ENCODE data around the gene PAH.
A peak's percentile ranks its signal among the peaks of the same experiment; 100 is the strongest.
"Not testable (repeated sequence)": the region's sequence is repeated elsewhere in the genome, so short reads cannot be mapped to it uniquely, and the experiment has no call there.

PAH gene

DNA sequence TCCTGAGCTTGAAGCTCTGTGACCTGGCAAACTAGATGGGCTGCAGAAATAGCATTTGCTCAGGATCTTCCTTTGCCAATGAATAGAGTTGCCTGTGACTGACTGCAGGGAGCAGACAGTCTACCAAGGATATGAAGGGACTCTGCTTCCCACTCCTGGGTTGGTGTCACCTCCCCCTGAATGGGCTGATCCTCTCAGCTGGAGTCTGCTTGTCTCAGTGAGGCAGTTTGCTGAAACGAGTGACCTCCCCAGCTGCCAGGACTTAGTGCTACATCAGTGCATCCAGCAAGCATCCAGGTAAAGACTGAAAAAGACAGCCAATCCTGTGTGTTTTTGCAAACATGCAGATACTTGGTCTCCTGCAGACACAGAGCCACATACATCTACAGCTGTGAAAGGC lies 28.5 kb downstream of the PAH start:
- DNase-seq, result no peak

DNA sequence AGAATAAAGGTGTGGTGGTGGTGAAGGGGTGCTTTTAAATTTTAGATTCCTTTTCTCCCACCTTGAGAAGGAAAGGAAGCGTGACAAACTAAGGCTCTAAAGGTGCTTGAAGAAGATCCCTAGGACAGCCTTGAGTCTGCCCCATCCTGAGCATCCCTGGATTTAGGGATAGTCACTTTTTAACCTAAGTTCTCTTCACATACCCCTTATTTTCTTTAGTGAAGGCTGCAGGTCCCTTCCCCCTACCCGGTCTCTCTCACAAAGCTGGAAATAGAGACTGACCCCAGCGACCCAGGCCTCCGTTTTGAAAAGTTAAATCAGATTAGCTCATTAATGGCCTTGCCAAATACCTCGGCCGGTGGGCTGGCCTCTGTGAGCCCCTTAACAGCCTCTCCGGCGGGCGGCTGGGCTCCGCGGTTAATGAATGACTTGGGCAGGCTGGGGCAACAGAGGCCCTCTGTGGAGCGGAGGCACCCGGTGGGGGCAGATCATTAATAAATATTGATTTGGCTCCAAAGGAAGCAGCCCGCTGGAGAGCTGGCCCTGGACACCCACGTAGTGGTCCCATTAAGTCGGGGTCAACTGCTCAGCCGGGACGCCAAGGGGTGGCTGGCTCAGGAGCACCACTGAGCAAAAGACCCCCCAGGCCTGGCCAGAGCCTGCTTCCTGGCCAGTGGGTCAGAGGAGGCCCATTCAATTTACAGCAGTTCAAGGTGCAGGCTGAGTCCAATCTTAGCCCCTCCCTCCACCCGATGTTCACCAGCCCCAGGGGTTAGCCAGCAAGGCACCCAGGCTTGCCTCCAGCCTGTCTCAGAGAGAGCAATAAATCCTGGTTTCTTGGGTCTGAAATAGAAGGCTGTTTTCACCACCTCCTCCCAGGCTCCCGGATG lies 31.8 kb downstream of the PAH start:
- DNase-seq, result no peak

DNA sequence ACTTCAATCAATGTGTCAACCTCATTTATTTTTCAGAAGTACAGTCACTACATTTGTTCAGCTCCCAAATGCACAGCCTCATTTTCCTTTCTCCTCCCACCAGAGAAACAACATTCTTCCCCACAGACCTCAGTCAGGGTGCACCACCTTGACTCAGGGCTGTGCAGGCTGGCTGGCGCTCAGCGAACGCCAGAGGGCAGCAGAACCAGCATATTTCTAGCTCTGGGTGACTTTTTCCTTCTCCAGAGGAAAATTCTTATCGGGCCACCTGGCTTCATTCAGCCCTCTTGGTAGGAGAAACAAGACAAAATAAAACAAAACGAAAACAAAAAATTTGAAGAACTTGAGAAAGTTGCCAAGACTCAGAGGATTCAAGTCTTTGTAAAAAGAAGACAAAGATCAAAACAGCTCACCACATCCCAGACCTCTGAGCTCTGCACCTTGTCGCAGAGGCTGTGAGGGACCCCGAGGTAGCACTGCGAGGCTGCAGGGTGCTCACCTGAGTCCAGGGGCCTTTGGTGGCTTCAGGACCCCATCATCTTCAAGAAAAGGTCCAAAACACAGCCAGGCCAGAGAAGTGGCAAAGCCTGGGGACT lies 33.7 kb downstream of the PAH start:
- DNase-seq, result peak; percentile 29

DNA sequence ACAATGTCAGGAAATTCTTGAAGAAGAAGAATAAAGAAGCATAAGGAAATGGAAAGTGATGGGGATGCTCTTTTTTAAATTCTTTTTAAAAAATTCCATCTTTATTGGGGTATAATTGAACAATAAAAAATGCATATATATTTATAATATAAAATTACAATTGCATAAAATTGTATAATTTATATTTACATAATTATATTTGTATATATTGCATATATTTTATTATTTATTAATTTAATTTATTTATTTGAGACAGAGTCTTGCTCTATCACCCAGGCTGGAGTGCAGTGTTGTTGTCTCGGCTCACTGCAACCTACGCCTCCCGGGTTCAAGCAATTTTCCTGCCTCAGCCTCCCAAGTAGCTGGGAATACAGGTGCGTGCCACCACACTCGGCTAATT lies 36.3 kb downstream of the PAH start:
- no peak for DNase-seq

DNA sequence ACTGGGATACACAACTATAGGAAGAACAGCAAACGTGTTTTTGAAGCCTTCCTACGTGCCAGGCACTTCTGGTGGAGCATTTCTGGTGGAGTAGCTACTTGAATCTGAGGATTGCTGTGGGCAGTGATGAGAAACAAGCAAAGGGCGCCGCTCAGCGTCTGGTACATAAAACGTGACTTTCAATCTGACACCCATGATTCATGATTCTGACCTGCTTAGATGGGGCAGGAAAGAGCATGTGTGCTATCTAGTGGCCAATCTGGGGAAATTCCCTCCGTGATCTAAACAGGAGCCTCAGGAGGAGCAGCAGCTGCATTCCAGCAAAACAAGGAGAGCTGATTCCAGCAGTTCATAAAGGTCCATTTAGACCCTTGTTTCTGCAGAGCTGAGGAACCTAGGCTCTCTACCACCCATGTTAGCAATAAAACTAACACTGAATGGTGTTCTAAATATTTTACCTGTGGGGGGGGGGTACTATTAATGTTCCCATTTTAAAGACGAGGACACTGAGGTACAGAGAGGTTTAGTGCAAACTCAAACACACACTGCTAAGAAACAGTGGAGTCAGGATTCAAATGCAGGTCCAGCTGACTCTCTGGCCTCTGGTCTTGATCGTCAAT lies 37.8 kb downstream of the PAH start:
- DNase-seq, result peak; percentile 60

DNA sequence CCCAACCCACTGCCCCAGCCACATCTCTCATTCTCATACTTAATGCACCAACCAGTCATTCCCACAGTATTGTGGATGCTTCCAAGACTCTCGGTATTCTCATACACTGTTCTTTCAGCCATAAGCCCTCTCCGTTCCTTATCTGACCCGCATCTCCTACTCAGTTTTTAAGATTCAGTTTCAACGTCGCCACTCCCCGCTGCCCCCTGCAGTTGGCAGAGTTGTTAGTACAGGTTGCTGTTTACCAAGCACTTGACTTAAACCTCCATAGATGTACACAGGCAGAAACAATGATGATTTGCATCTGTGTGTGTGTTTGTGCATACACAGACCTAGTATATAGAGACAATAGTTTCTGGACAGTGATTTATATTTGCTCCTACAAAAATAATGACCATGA lies 40.2 kb downstream of the PAH start:
- DNase-seq, result no peak

DNA sequence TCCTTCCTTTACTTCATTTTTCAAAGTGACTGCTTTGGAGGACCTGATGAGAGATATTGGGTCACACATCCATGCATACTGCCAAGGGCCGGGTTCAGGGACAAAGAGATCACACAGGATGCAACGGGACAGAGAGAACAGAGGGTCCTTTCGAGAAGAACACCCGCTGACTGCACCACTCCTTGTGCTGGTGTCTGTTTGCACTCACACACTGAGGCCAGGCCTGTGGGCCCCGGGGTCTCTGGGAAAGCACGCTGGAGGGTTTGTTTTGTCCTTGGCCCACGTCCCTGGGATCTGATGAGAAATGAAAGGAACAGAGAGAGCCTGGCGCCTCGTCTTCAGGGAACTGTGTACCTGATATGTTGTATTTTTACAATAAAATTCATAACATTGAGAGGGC lies 42.2 kb downstream of the PAH start:
- DNase-seq, result no peak

DNA sequence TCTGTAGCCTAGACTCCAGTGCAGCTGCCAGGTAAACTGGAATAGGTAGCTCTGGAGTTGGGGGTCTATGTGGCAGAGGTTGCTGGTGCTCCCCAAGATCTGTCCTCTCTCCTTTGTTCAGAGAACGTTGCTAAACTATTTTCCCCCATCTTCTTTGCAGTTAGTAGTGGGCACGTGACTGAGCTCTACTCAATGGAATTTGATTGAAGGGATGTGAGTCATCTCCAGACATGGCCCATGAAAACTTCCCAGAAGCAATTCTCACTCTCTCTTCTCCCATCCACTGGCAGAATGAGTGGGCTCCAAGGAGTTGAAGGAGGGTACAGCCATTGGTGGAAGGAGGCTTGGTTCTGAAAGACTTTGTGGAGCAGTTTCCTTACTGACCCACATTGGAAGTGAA lies 44.0 kb downstream of the PAH start:
- DNase-seq, result peak; percentile 4

DNA sequence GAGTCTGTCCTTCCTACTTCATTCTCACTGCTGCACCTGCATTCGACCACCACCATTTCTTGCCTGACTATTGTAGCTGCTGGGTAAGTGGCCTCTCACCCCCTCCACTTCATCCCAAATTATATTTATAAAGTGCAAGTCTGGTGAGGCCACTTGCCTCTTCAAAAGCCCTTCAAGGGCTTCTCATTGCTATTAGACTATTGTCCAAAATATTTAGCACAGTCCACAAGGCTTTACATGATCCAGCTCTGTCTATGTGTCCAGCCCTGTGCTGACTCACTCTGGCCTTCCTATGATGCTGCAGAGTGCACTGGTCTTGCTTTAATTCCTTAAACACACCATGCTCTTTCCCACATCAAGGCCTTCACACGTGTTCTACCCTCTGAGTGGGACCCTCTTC lies 46.0 kb downstream of the PAH start:
- DNase-seq, result no peak

DNA sequence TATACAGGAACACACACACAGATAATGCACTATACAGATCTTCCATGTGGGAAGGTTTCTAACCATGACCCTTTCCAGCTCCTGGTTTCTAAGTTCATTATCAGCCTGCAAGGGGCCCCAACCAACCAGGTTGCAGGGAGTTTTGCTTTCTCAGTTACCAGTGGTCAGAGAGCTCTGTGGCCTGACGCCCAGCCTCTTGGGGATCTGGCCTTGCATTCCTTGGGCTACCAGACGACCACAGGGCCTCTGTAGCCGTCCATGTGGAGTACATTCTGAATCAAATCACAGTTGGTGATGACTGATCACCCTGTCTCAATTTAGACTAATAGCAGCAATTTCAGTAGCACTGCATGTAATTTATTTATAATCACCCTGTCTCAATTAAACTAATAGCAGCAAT lies 47.5 kb downstream of the PAH start:
- DNase-seq, result no peak

DNA sequence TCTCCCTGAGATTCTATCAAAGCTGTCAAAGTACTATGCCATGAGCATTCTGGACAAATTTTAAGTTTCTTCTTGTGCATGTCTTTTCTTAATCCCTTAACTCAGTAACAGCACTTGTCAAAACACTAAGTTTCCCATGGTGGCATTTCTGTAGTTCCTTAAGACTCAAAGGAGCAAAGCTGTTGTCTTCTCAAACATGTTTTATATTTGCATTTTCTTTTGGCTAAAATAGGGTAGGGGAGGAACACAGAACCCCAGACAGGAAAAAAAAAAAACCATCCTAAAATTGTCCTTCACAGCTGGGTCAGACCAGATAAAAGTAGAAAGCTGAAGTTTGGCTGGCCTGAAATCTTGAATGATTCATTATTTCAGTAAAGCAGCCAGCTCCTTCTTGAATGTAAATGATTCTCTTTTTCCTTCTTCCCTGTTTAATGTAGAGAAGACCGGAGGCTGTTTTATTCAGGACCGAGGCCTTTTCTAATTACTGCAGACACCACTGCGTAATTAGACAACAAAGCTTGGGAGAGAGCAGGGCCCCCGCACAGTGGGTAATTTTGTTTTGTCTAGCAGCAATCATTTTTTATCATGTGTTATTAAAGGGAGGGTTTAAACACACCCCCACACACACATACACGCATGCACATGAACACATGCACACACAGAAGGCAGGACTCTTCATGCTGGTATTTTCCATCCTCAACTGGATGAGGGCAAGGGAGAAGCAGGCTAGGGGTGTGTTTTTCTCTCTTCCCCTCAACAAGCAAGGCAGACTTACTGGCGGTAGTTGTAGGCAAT lies 51.0 kb downstream of the PAH start:
- DNase-seq, result no peak

DNA sequence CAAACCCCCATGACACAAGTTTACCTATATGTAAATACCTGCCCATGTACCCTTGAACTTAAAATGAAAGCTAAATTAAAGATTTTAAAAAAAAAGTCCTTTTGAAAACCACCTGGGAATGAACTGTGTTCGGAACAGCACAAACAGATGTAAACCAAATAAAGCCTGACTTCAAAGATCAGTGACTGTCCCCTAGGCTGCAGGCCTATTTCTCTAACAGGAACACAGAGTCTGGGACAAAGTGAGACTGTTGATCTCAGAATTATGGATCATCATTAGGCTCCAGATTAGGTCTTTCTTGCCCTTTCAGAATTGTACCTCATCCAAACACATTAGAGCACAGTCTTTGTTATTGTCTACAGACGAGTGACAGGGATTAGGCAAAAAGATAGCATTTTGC lies 54.6 kb downstream of the PAH start:
- no peak for DNase-seq

DNA sequence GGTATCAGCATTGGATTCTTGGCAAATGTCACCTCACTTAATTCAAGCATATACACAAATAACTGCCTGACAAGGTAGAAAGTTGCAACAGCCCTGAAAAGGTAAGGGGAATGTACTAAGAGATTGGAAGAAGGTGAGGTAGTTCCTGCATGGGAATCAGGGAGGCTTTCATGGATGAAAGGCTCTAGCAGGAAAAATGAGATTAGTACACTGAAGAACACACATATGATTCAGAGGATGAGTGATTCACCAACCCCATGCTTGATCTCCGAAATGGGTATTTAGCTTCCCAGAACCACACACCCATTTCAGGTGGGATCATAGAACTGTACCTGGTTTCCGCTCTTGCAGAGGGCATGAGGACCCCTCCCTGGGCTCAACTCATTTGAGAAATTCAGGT lies 65.8 kb downstream of the PAH start:
- no peak for DNase-seq

DNA sequence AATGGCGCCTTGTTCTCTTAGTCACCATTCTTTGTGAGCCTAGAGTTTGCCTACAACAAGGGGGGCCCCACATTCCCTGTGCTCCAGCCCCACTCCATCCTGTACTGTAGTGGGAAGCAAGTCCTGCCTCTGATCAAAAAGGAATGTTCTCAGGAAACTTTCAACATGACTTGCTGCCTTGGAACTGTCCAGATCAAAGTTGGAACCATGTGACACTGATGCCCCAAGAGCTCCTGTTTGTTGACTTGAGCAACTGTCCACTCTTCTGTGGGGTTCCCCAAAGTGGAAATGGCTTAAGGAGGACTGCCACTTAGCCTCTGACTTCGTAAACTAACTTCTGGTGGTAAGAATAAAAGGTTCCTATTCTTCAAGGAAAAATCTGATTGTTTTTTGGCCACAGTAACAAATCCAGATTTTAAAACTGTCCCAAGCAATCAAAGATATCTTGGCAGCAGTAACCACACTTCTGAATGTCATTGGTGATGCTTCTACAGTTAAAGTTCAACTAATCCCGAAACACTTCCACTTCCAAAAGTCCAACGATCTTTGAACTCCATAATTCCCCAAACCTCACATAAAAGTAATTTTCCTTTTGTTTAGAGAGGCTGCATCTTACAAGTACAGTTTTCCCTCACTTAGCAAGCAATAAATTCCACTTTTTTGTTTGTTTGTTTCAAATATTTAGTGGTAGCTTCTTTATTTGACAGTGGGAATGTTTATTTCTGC lies 67.2 kb downstream of the PAH start:
- DNase-seq, result no peak

DNA sequence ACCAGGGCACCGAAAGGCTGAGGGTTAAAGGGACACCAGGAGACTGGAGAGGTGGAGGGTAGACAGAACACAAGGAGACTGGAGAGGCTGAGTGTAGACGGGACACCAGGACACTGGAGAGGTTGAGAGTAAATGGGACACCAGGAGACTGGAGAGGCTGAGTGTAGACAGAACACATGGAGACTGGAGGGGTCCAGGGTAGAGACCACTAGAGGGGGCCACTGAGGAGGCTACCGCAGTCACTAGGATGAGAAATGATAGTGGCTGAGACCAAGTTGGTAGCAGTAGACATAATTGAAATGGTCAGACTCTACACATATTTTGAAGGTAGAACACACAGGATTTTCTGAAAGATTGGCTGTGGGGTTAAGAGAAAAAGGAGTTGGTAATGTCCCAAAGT lies 68.2 kb downstream of the PAH start:
- DNase-seq, result no peak

DNA sequence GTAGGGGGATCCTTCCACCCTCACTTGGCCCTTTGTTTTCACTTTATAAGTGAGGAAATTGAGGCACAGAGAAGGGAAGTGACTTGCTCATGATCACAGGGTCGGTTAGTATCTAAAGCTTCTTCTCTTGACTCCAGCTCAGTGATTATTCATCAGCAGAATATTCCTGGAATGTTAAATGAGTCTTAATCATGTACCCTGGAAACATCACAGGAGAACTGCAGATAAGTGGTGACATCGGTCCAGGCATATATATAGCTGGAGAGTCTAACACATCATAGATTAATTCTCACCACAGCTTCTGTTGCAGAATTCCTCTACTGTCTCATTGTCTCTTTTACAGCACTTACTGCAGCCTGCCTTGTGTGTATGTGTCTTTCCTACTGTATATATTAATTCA lies 69.9 kb downstream of the PAH start:
- DNase-seq, result peak; percentile 30

DNA sequence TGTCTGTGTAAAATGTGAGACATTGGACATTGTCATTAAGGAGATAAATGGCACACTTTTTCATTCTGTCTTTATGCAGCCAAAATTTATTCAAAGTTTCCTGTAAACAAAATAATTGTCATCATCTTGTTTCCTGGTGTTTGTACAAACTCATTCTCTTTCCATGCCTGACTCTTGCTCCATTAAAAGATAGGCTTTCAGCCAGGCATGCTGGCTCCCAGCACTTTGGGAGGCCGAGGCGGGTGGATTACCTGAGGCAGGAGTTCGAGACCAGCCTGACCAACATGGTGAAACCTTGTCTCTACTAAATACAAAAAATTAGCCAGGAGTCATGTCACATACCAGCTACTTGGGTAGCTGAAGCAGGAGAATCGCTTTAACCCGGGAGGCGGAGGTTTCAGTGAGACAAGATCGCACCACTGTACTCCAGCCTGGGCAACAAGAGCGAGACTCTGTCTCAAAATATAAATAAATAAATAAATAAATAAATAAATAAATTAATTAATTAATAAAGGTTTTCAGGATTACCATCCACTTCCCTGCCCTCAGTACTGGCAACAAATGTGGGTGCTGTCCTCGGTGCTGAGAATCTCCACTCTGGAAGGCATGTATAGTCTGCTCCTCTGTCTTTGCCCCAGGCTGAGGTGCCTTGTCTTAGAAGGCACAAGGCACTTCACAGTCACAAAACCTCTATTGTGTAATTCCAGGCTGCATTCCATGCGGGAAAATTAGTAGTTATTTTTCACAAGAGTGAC lies 83.2 kb downstream of the PAH start:
- DNase-seq, result peak; percentile 28

DNA sequence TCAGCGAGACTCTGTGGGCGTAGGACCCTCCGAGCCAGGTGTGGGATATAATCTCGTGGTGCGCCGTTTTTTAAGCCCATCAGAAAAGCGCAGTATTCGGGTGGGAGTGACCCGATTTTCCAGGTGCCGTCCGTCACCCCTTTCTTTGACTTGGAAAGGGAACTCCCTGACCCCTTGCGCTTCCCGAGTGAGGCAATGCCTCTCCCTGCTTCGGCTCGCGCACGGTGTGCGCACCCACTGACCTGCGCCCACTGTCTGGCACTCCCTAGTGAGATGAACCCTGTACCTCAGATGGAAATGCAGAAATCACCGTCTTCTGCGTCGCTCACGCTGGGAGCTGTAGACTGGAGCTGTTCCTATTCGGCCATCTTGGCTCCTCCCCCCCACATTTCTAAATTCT lies 84.2 kb downstream of the PAH start:
- DNase-seq, result not testable (repeated sequence)

DNA sequence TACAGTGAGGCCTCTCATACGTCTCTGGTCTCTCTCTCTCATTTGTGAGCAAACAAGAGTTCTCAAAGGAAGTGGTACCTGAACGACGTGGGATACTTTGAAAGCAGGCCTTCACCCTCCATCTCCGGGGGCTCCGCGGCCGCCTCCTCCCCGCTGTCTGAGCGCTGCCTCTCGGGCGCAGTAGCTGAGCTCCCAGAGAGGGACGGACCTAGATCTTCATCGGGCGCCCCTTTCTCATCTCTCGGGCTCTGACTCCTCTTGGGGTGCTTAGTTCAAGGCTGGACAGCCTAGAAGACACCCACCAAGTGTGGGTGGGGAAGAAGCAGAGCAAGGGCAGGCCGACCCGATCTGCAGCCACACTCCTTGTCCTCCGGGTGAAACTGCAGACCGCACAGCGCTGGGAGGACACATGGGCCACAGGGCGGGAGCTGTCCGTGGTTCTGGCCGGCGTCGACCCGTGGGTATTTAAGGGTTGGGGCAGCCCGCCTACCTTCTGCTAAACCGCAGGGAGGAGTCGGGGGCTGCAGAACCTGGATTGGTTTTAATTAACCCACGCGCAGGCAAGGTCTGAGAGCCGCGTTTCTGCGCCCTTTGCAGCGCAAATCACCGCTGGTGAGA lies 92.7 kb downstream of the PAH start:
- DNase-seq, result peak; percentile 37

DNA sequence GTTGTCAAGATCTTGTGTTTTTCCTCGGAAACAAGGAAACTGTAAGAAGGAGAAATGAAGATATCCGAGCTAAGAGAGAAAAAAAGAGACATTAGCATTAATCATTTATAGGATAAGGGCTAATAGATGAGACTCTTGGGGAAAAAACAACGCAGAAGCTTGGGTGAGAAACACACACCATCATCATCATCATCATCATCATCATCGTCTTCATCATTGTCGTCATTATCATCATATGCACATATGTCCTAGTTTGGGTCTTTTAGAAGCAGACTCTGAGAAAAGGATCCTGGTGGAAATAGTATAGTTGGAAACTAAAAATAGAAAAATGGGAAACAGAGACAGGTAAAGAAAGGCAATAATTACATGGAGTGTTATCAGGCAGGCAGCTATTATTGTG lies 95.9 kb downstream of the PAH start:
- DNase-seq, result no peak

DNA sequence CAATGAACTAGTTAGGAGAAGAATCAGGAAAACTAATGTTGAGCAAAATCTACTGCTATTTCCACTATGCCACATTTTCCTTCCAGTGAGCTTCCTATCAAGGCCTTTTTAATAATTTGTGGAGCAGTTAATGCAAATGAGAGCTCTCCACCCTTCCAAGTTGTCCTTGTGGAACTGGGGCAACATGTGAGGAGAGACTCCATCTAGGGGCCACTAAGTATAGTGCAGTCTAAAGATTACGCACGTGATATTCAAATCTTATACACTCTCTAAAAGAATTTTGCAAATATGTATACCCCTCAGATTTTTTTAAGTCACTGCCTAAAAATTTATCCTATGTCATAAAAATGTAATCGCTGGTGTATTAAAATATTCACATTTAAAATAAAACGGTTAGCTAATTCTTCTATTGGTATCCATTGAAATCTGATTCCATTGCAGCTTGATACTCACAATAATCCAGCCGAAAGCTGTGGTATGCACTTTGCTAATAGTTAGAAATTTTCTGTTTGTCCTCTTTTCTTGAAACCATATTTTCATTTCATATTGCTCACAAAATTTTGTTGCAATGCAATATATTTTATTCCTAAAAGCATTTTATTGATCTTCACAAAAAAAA lies 100.1 kb downstream of the PAH start:
- DNase-seq, result peak; percentile 31

All from fibroblast of skin of back (primary cell).